Peyer's patch (tissue), 4 donors: ENCODE results near the gene NCKIPSD. TPM values are rescaled to one million over a fixed set of nuclear protein-coding genes. Genes with fewer than 3 reads are reported as not detected.

Source experiments
- DNase-seq, 3 donors: peaks; one replicate each; pipeline ENCODE4 v3.0.0-alpha.2; 2017 to 2019
- H3K27ac ChIP-seq, 4 donors: fragments of 200-600 bp; sonication (generic); one replicate each; pipeline ENCODE4 v1.5.1; 2016 to 2019
- H3K27me3 ChIP-seq, 2 donors: fragments of 200-600 bp; sonication (generic); one replicate each; pipeline ENCODE4 v1.5.1; 2019
- H3K36me3 ChIP-seq, 3 donors: fragments of 200-600 bp; sonication (generic); one replicate each; pipeline ENCODE4 v1.5.1; 2016 to 2019
- H3K4me1 ChIP-seq, 4 donors: fragments of 200-600 bp; sonication (generic); one replicate each; pipeline ENCODE4 v1.5.1; 2016 to 2019
- H3K4me3 ChIP-seq, 4 donors: fragments of 200-600 bp; sonication (generic); 1 replicate in 3 of 4; 2 replicates in 1 of 4; pipeline ENCODE4 v1.5.1; 2016 to 2019; ENCODE audit warnings: mild to moderate bottlenecking in 1 of 4
- H3K9me3 ChIP-seq, 4 donors: fragments of 200-600 bp; sonication (generic); one replicate each; pipeline ENCODE4 v1.5.1; 2016 to 2019; ENCODE audit warnings: mild to moderate bottlenecking in 1 of 4
- CTCF ChIP-seq, 6 experiments: fragments of 450-650 bp in 4 of 6; fragments of 200-600 bp in 2 of 6; sonication (generic) in 1 of 6; IDR thresholded peaks; one replicate each; pipeline ENCODE4 v1.5.1; 2017 to 2019; ENCODE audit warnings: antibody characterized with exemption in 6 of 6, mild to moderate bottlenecking in 3 of 6, moderate library complexity in 1 of 6
- POLR2A ChIP-seq, 2 donors: fragments of 450-650 bp; IDR thresholded peaks; one replicate each; pipeline ENCODE4 v1.5.1; 2017; ENCODE audit warnings: antibody characterized with exemption in 2 of 2, mild to moderate bottlenecking in 2 of 2, moderate library complexity in 2 of 2
- total RNA-seq, 4 donors: library from RNA; depleted of rRNA; stranded (reverse); fragments of >200 nt; gene quantifications; one replicate each; pipeline ENCODE4 v1.1.0, GENCODE V29; 2016

Gene NCKIPSD
- total RNA-seq, 4 donors from 2014 or later: 35.7 to 66.8 (median 64.4) TPM

GRCh38 chr3:48660800-48661400 is 24.8 kb downstream of the NCKIPSD start:
- Histone ChIP-seq H3K4me1 (peaks cover 0 to 43% (median 19%) of the 10 kb centered on the region in 4 donors), H3K27ac (no peak overlapping the region), H3K4me3 (peak overlapping the region in 2 of 4 donors; percentile 37 to 39), H3K9me3 (no peaks in the 10 kb centered on the region), H3K27me3 (peaks cover 0 to 13% of the 10 kb centered on the region in 2 donors), H3K36me3 (no peaks in the 10 kb centered on the region)
- no peak for TF ChIP-seq POLR2A (IDR thresholded peaks at IDR 0.05)
- TF ChIP-seq CTCF (IDR thresholded peaks at IDR 0.05): no peak
- no peak for DNase-seq

GRCh38 chr3:48656841-48657281 is 28.9 kb downstream of the NCKIPSD start:
- H3K4me3 ChIP-seq: peak overlapping the region; percentile 47 to 81 (median 72)
- no peak for DNase-seq
- H3K36me3 ChIP-seq: no peaks in the 10 kb centered on the region

GRCh38 chr3:48656061-48656840 is 29.5 kb downstream of the NCKIPSD start:
- TF ChIP-seq CTCF (IDR thresholded peaks at IDR 0.05): peak; percentile 66 to 87 (median 80)
- TF ChIP-seq POLR2A (IDR thresholded peaks at IDR 0.05): no peak
- Histone ChIP-seq H3K36me3 (no peaks in the 10 kb centered on the region), H3K27me3 (peaks cover 0 to 3% of the 10 kb centered on the region in 2 donors), H3K27ac (peak overlapping the region; percentile 62 to 84 (median 74)), H3K9me3 (no peaks in the 10 kb centered on the region), H3K4me1 (peaks cover 0 to 24% (median 5%) of the 10 kb centered on the region in 4 donors), H3K4me3 (peak overlapping the region; percentile 47 to 81 (median 72))
- DNase-seq: peak; percentile 83 to 91 (median 87)

More at GRCh38 chr3:48656841-48657281, 28.9 kb downstream of the NCKIPSD start:
- H3K27ac ChIP-seq: peak overlapping the region; percentile 62 to 84 (median 74)
- H3K27me3 ChIP-seq: peaks cover 0 to 5% of the 10 kb centered on the region in 2 donors
- no peaks in the 10 kb centered on the region for H3K9me3 ChIP-seq
- peaks cover 0 to 30% (median 8%) of the 10 kb centered on the region in 4 donors for H3K4me1 ChIP-seq
- TF ChIP-seq POLR2A (IDR thresholded peaks at IDR 0.05) (no peak), CTCF (IDR thresholded peaks at IDR 0.05) (no peak)

DNA sequence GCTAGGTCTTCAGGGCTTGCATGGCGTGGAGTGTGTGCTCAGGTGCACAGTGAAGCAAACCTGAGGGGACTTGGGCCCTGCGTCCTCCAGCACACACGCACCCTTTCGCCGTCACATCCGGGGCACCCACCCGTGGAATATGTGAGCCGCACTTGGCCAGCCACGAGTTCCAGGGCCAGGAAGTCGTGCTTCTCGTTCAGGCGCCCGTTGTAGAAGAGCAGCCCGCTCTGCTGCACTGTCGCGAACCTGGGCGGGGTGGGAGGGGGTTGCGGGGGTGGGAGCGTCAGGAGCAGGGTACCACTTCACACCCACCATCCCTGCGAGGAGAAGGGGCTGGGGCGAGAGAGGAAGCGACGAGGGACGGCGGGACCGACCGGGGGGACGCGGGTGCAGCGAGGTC is 30.1 kb downstream of the NCKIPSD start:
- peak overlapping the region; percentile 62 to 84 (median 74) for H3K27ac ChIP-seq
- no peaks in the 10 kb centered on the region for H3K27me3 ChIP-seq
- H3K36me3 ChIP-seq: no peaks in the 10 kb centered on the region
- no peaks in the 10 kb centered on the region for H3K9me3 ChIP-seq
- peaks cover 0 to 21% (median 2%) of the 10 kb centered on the region in 4 donors for H3K4me1 ChIP-seq
- H3K4me3 ChIP-seq: peak overlapping the region; percentile 47 to 81 (median 72)
- TF ChIP-seq CTCF (IDR thresholded peaks at IDR 0.05): no peak
- no peak for TF ChIP-seq POLR2A (IDR thresholded peaks at IDR 0.05)
- DNase-seq: peak in 2 of 3 donors; percentile 72 to 80

DNA sequence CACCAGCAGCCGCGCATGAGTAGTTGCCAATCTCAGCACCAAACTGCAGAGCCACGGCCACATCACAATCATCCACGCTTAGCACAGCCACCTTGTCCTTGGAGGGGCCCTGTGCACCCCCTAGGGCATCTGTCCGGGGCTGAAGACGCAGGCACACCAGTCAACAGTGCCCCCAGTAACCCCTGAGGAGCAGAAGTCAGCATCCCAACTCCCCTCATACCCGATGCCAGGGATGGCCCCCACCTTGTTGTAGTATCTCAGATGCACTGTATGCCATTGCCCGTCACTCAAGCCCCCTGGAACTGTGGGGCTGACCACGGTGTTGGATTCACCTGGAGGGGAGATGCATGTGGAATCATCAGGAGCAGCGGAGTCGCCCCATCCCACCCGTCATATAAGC is 30.7 kb downstream of the NCKIPSD start:
- Histone ChIP-seq H3K27me3 (no peaks in the 10 kb centered on the region), H3K4me3 (no peak overlapping the region), H3K27ac (no peak overlapping the region), H3K4me1 (peaks cover 0 to 21% (median 2%) of the 10 kb centered on the region in 4 donors), H3K9me3 (no peaks in the 10 kb centered on the region), H3K36me3 (no peaks in the 10 kb centered on the region)
- no peak for TF ChIP-seq POLR2A (IDR thresholded peaks at IDR 0.05)
- TF ChIP-seq CTCF (IDR thresholded peaks at IDR 0.05): no peak
- no peak for DNase-seq
